Small intestine (tissue), 7 donors: ENCODE data around the gene MAP7. TPM values are rescaled to one million over a fixed set of nuclear protein-coding genes. Genes with fewer than 3 reads are reported as not detected.

Experiments
- DNase-seq, 2 donors: peaks; one replicate each; pipeline versions ENCODE4 v3.0.0 to v3.0.0-alpha.2; 2013
- FAIRE-seq: peaks from 2 replicates; lab custom pipeline; 2012; peaks lifted over from hg19 to GRCh38; lab: Jason Lieb, UNC
- H3K27ac ChIP-seq, 3 donors: one replicate each; pipeline ENCODE4 v1.5.1; 2013; ENCODE audit warnings: low read length in 2 of 3, mild to moderate bottlenecking in 2 of 3, control low read depth in 1 of 3, inconsistent platforms in 1 of 3, low read depth in 1 of 3, moderate library complexity in 1 of 3
- H3K27me3 ChIP-seq, 3 donors: one replicate each; pipeline ENCODE4 v1.6.1; 2013; ENCODE audit warnings: low read length in 3 of 3, inconsistent platforms in 1 of 3; ENCODE audit not compliant: control insufficient read depth in 3 of 3, insufficient read depth in 3 of 3
- H3K36me3 ChIP-seq, 3 donors: one replicate each; pipeline ENCODE4 v1.6.1; 2013; ENCODE audit warnings: low read length in 3 of 3, inconsistent platforms in 1 of 3, low read depth in 1 of 3, mild to moderate bottlenecking in 1 of 3, moderate library complexity in 1 of 3; ENCODE audit not compliant: control insufficient read depth in 3 of 3, insufficient read depth in 2 of 3
- H3K4me1 ChIP-seq, 3 donors: one replicate each; pipeline ENCODE4 v1.6.1; 2013; ENCODE audit warnings: low read length in 2 of 3, inconsistent platforms in 1 of 3, low read depth in 1 of 3, mild to moderate bottlenecking in 1 of 3, moderate library complexity in 1 of 3; ENCODE audit not compliant: control insufficient read depth in 3 of 3, insufficient read depth in 2 of 3
- H3K4me3 ChIP-seq, 3 donors: one replicate each; pipeline ENCODE4 v1.5.1; 2013; ENCODE audit warnings: low read length in 3 of 3, control low read depth in 1 of 3, inconsistent platforms in 1 of 3, low read depth in 1 of 3, mild to moderate bottlenecking in 1 of 3, moderate library complexity in 1 of 3
- H3K9me3 ChIP-seq, 2 donors: one replicate each; pipeline ENCODE4 v1.6.1; 2013; ENCODE audit warnings: low read depth in 1 of 2, low read length in 1 of 2; ENCODE audit not compliant: control insufficient read depth in 2 of 2, insufficient read depth in 1 of 2
- WGBS, 3 donors: extraction: QIAGEN DNeasy Blood & Tissue Kit; methylation state at CpG; one replicate each; pipeline ENCODE4 v1.1.7; 2013; 5-methylcytosine and 5-hydroxymethylcytosine counted together
- polyA plus RNA-seq, 4 donors: library from polyadenylated mRNA; stranded (reverse) in 3 of 4; unstranded in 1 of 4; fragments of 200-250 nt in 3 of 4; fragments of 120-200 nt in 1 of 4; gene quantifications; one replicate each; pipeline versions ENCODE4 v1.2.1 to v1.2.3, GENCODE V29; 2013
- donor health status: healthy with polysubstance abuse.
- donor health status: control.
- donor health status: control.
- donor health status: Bipolar disorder and iron deficiency.
- donor health status: healthy.

The MAP7 gene
- polyA plus RNA-seq, 4 donors: 18.3 to 45.6 (median 21.4) TPM

GRCh38 chr6:136547336-136547735, 2.9 kb downstream of the MAP7 start:
- peak; percentile 35 to 48 for DNase-seq
- WGBS, 3 donors: 37 to 44% (median 38%) methylated on average over 4 of the region's 4 CpGs
- no peak overlapping the region for H3K4me3 ChIP-seq
- peaks cover 0 to 4% (median 0%) of the 10 kb centered on the region in 3 donors for H3K36me3 ChIP-seq
- no peaks in the 10 kb centered on the region for H3K4me1 ChIP-seq
- H3K27ac ChIP-seq: no peak overlapping the region
- H3K27me3 ChIP-seq: peaks cover 0 to 5% (median 2%) of the 10 kb centered on the region in 3 donors
- no peaks in the 10 kb centered on the region for H3K9me3 ChIP-seq
- FAIRE-seq: no peak

- FAIRE-seq (no peak), DNase-seq (no peak)
- no peak overlapping the region for H3K4me3 ChIP-seq
- H3K9me3 ChIP-seq: no peaks in the 10 kb centered on the region
- WGBS, 3 donors: 69 to 79% (median 76%) methylated on average over 1 of the region's 1 CpG
- H3K36me3 ChIP-seq: peaks cover 0 to 6% (median 0%) of the 10 kb centered on the region in 3 donors
- no peak overlapping the region for H3K27ac ChIP-seq
- no peaks in the 10 kb centered on the region for H3K4me1 ChIP-seq
- H3K27me3 ChIP-seq: peaks cover 0 to 5% (median 2%) of the 10 kb centered on the region in 3 donors
Observed at GRCh38 chr6:136546331-136546730, 3.9 kb downstream of the MAP7 start.

- H3K4me3 ChIP-seq: no peak overlapping the region
- H3K27me3 ChIP-seq: peaks cover 0 to 2% (median 2%) of the 10 kb centered on the region in 3 donors
- WGBS, 3 donors: 43 to 56% (median 45%) methylated on average over 1 of the region's 1 CpG
- FAIRE-seq: no peak
- H3K36me3 ChIP-seq: peaks cover 0 to 12% (median 0%) of the 10 kb centered on the region in 3 donors
- H3K9me3 ChIP-seq: no peaks in the 10 kb centered on the region
- peaks cover 1 to 5% (median 4%) of the 10 kb centered on the region in 3 donors for H3K4me1 ChIP-seq
- no peak overlapping the region for H3K27ac ChIP-seq
- no peak for DNase-seq
Observed at GRCh38 chr6:136544326-136544725, 5.9 kb downstream of the MAP7 start.

- 63 to 85% (median 67%) methylated on average over 2 of the region's 2 CpGs for WGBS, 3 donors
- Histone ChIP-seq H3K4me3 (no peak overlapping the region), H3K27ac (no peak overlapping the region), H3K4me1 (peaks cover 1 to 5% (median 4%) of the 10 kb centered on the region in 3 donors), H3K9me3 (no peaks in the 10 kb centered on the region), H3K27me3 (peaks cover 0 to 2% (median 0%) of the 10 kb centered on the region in 3 donors), H3K36me3 (peaks cover 0 to 14% (median 0%) of the 10 kb centered on the region in 3 donors)
- DNase-seq (no peak), FAIRE-seq (no peak)
Observed at GRCh38 chr6:136541395-136541794, 8.8 kb downstream of the MAP7 start.

GRCh38 chr6:136539967-136540652, 10.1 kb downstream of the MAP7 start:
- DNase-seq: no peak
- no peak for FAIRE-seq
- H3K9me3 ChIP-seq: no peaks in the 10 kb centered on the region
- H3K36me3 ChIP-seq: peaks cover 0 to 16% (median 0%) of the 10 kb centered on the region in 3 donors
- H3K4me3 ChIP-seq: no peak overlapping the region
- H3K4me1 ChIP-seq: peaks cover 1 to 5% (median 4%) of the 10 kb centered on the region in 3 donors
- WGBS, 3 donors: 70 to 77% (median 76%) methylated on average over 6 of the region's 6 CpGs
- no peak overlapping the region for H3K27ac ChIP-seq
- H3K27me3 ChIP-seq: peaks cover 0 to 2% (median 0%) of the 10 kb centered on the region in 3 donors

- Histone ChIP-seq H3K27ac (no peak overlapping the region), H3K36me3 (peaks cover 0 to 18% (median 0%) of the 10 kb centered on the region in 3 donors), H3K9me3 (no peaks in the 10 kb centered on the region), H3K4me3 (no peak overlapping the region), H3K27me3 (no peaks in the 10 kb centered on the region), H3K4me1 (peaks cover 1 to 5% (median 4%) of the 10 kb centered on the region in 3 donors)
- FAIRE-seq (no peak), DNase-seq (no peak)
- WGBS, 3 donors: 71 to 84% (median 74%) methylated on average over 4 of the region's 4 CpGs
Observed at GRCh38 chr6:136538836-136539235, 11.4 kb downstream of the MAP7 start.

- FAIRE-seq: no peak
- WGBS, 3 donors: 92 to 97% (median 94%) methylated on average over 8 of the region's 8 CpGs
Observed at GRCh38 chr6:136535880-136536650, 14.2 kb downstream of the MAP7 start.

GRCh38 chr6:136535017-136535765, 15.0 kb downstream of the MAP7 start:
- FAIRE-seq (no peak), DNase-seq (no peak)
- Histone ChIP-seq H3K9me3 (no peaks in the 10 kb centered on the region), H3K27ac (no peak overlapping the region), H3K36me3 (peaks cover 0 to 12% (median 0%) of the 10 kb centered on the region in 3 donors), H3K4me1 (peaks cover 0 to 5% (median 2%) of the 10 kb centered on the region in 3 donors), H3K27me3 (no peaks in the 10 kb centered on the region), H3K4me3 (no peak overlapping the region)
- WGBS, 3 donors: 74 to 84% (median 84%) methylated on average over 5 of the region's 5 CpGs

More at GRCh38 chr6:136535880-136536650, 14.2 kb downstream of the MAP7 start:
- no peaks in the 10 kb centered on the region for H3K9me3 ChIP-seq
- H3K27ac ChIP-seq: no peak overlapping the region
- no peak overlapping the region for H3K4me3 ChIP-seq
- H3K4me1 ChIP-seq: peaks cover 1 to 5% (median 3%) of the 10 kb centered on the region in 3 donors
- no peak for DNase-seq
- no peaks in the 10 kb centered on the region for H3K27me3 ChIP-seq
- peaks cover 0 to 12% (median 0%) of the 10 kb centered on the region in 3 donors for H3K36me3 ChIP-seq
